Fibroblast of villous mesenchyme (primary cell): ENCODE measurements around the gene CD81. TPM values are rescaled to one million over a fixed set of nuclear protein-coding genes. Genes with fewer than 3 reads are reported as not detected.

Experiments
- DNase-seq: peaks from one replicate; pipeline ENCODE4 v3.0.0-alpha.2; 2010; ENCODE audit warnings: low read depth
- H3K4me3 ChIP-seq: 2 replicates; pipeline ENCODE4 v1.5.1; 2011; ENCODE audit warnings: low read depth, mild to moderate bottlenecking, low read length
- CTCF ChIP-seq: IDR thresholded peaks from 2 replicates; pipeline ENCODE4 v1.5.1; 2012; ENCODE audit warnings: low read depth, mild to moderate bottlenecking, low read length; ENCODE audit not compliant: insufficient read depth
- total RNA-seq: library from RNA; depleted of rRNA; stranded (reverse); fragments of >200 nt; gene quantifications from 2 replicates; pipeline ENCODE4 v1.2.3, GENCODE V29; 2012

The CD81 gene
- total RNA-seq, 1 donor: 257 TPM

- no peak overlapping the region for H3K4me3 ChIP-seq
- no peak for TF ChIP-seq CTCF
- no peak for DNase-seq
Measured at GRCh38 chr11:2423157-2424025, 46.3 kb downstream of the CD81 start.

- no peak for DNase-seq
- H3K4me3 ChIP-seq: no peak overlapping the region
- TF ChIP-seq CTCF: no peak
Measured at GRCh38 chr11:2424811-2425495, 47.8 kb downstream of the CD81 start.

- DNase-seq: no peak
- TF ChIP-seq CTCF: no peak
- H3K4me3 ChIP-seq: no peak overlapping the region
Measured at GRCh38 chr11:2425506-2425905, 48.4 kb downstream of the CD81 start.

GRCh38 chr11:2426221-2426620 lies 49.1 kb downstream of the CD81 start:
- no peak for TF ChIP-seq CTCF
- no peak for DNase-seq
- H3K4me3 ChIP-seq: no peak overlapping the region

- H3K4me3 ChIP-seq: no peak overlapping the region
- TF ChIP-seq CTCF: no peak
- DNase-seq: no peak
Measured at GRCh38 chr11:2426826-2427521, 49.9 kb downstream of the CD81 start.

- DNase-seq: no peak
- no peak overlapping the region for H3K4me3 ChIP-seq
- TF ChIP-seq CTCF: no peak
Measured at GRCh38 chr11:2427721-2428321, 50.7 kb downstream of the CD81 start.
